SK-N-SH (cell line): ENCODE results near the gene TTLL6. TPM values are rescaled to one million over a fixed set of nuclear protein-coding genes. Genes with fewer than 3 reads are reported as not detected.

Experiments used
- CTCF ChIA-PET: fragments of 300-600, 350-600 bp; formaldehyde crosslinking; extraction: SDS; loops from one replicate; lab custom pipeline; 2021; lab: Yijun Ruan, JAX
- POLR2A ChIA-PET: fragments of 350-600 bp; sonication (Branson Sonifier 250); formaldehyde crosslinking; extraction: SDS; loops from one replicate; lab custom pipeline; 2020; ENCODE audit warnings: antibody characterized with exemption, inconsistent platforms; lab: Yijun Ruan, JAX
- DNase-seq: peaks from one replicate; pipeline ENCODE4 v3.0.0; 2012
- H2AFZ ChIP-seq: fragments of 200-600 bp; sonication (generic); 2 replicates; pipeline ENCODE4 v1.8.1; 2016; ENCODE audit warnings: antibody characterized with exemption, mild to moderate bottlenecking, low read depth
- H3F3A ChIP-seq: fragments of 200-600 bp; sonication (generic); replicated peaks from 2 replicates; pipeline ENCODE3; 2016; ENCODE audit warnings: antibody characterized with exemption, mild to moderate bottlenecking; ENCODE audit not compliant: insufficient read depth
- H3K27ac ChIP-seq, 2 experiments: fragments of 200-500 bp in 1 of 2; fragments of 200-600 bp in 1 of 2; sonication (Bioruptor generic) in 1 of 2; sonication (generic), shearing (Covaris generic) in 1 of 2; 2 replicates each; pipeline versions ENCODE4 v1.5.1 to v1.6.1; 2014 to 2016; ENCODE audit warnings: low read depth in 2 of 2, inconsistent platforms in 1 of 2, low read length in 1 of 2, mild to moderate bottlenecking in 1 of 2, mixed read lengths in 1 of 2
- H3K27me3 ChIP-seq: fragments of 200-600 bp; sonication (generic), shearing (Covaris generic); 2 replicates; pipeline ENCODE4 v1.6.1; 2016; ENCODE audit warnings: mixed run types; ENCODE audit not compliant: insufficient read depth
- H3K36me3 ChIP-seq, 2 experiments: fragments of 200-500 bp in 1 of 2; fragments of 200-600 bp in 1 of 2; sonication (Bioruptor generic) in 1 of 2; sonication (generic) in 1 of 2; replicated peaks in 1 of 2; 2 replicates each; pipeline versions ENCODE3 to v1.5.1; 2014 to 2016; ENCODE audit warnings: low read length in 1 of 2, mild to moderate bottlenecking in 1 of 2; ENCODE audit not compliant: insufficient read depth in 2 of 2, control insufficient read depth in 1 of 2
- H3K4me1 ChIP-seq, 2 experiments: fragments of 200-500 bp in 1 of 2; fragments of 200-600 bp in 1 of 2; sonication (Bioruptor generic) in 1 of 2; sonication (generic), shearing (Covaris generic) in 1 of 2; 2 replicates each; pipeline versions ENCODE4 v1.5.1 to v1.6.1; 2014 to 2016; ENCODE audit warnings: low read depth in 1 of 2, low read length in 1 of 2, mixed run types in 1 of 2; ENCODE audit not compliant: insufficient read depth in 2 of 2, control insufficient read depth in 1 of 2
- H3K4me2 ChIP-seq: fragments of 200-600 bp; sonication (generic), shearing (Covaris generic); 2 replicates; pipeline ENCODE4 v1.6.1; 2017; ENCODE audit warnings: mixed run types
- H3K4me3 ChIP-seq, 2 experiments: fragments of 200-500 bp in 1 of 2; fragments of 200-600 bp in 1 of 2; sonication (Bioruptor generic) in 1 of 2; sonication (generic), shearing (Covaris generic) in 1 of 2; 2 replicates each; pipeline versions ENCODE4 v1.5.1 to v1.8.1; 2014 to 2016; ENCODE audit warnings: low read depth in 2 of 2, inconsistent platforms in 1 of 2, low read length in 1 of 2, mild to moderate bottlenecking in 1 of 2, mixed read lengths in 1 of 2, moderate library complexity in 1 of 2
- H3K79me2 ChIP-seq: fragments of 200-600 bp; sonication (generic); 2 replicates; pipeline ENCODE4 v1.8.1; 2017; ENCODE audit warnings: mild to moderate bottlenecking; ENCODE audit not compliant: insufficient read depth
- H3K9ac ChIP-seq: fragments of 200-600 bp; sonication (generic); 2 replicates; pipeline ENCODE4 v1.6.1; 2017; ENCODE audit warnings: mixed run types
- H3K9me2 ChIP-seq: fragments of 200-600 bp; sonication (generic); 2 replicates; pipeline ENCODE4 v1.6.1; 2017; ENCODE audit warnings: mixed run types
- H3K9me3 ChIP-seq: fragments of 200-600 bp; sonication (generic); 2 replicates; pipeline ENCODE4 v1.6.1; 2017; ENCODE audit warnings: mixed run types, mild to moderate bottlenecking, moderate library complexity
- H4K20me1 ChIP-seq: fragments of 200-600 bp; sonication (generic); 2 replicates; pipeline ENCODE4 v1.6.1; 2017; ENCODE audit warnings: mild to moderate bottlenecking, mixed run types; ENCODE audit not compliant: insufficient read depth
- CHD2 ChIP-seq: fragments of 150-350 bp; IDR thresholded peaks from 2 replicates; pipeline ENCODE4 v1.6.1; 2018; ENCODE audit warnings: low read length; ENCODE audit not compliant: partially characterized antibody
- ELF1 ChIP-seq: IDR thresholded peaks from 2 replicates; pipeline ENCODE4 v1.4.0; 2012
- EP300 ChIP-seq, 2 experiments: IDR thresholded peaks; 2 replicates each; pipeline versions ENCODE4 v1.4.0 to v1.6.1; 2012; ENCODE audit warnings: borderline replicate concordance in 1 of 2, low read depth in 1 of 2, low read length in 1 of 2
- FOSL2 ChIP-seq: IDR thresholded peaks from 2 replicates; pipeline ENCODE4 v1.4.0; 2012; ENCODE audit warnings: low read depth, mild to moderate bottlenecking, moderate library complexity, borderline replicate concordance
- FOXJ3 ChIP-seq: sonication (generic); formaldehyde crosslinking; IDR thresholded peaks from 2 replicates; pipeline ENCODE4 v1.5.1; 2020; ENCODE audit warnings: mild to moderate bottlenecking, missing genetic modification reagents
- FOXM1 ChIP-seq: IDR thresholded peaks from 2 replicates; pipeline ENCODE4 v1.4.0; 2012; ENCODE audit warnings: low read depth, mild to moderate bottlenecking
- GATA2 ChIP-seq: sonication (generic); formaldehyde crosslinking; IDR thresholded peaks from 2 replicates; pipeline ENCODE4 v1.5.0; 2020; ENCODE audit warnings: mild to moderate bottlenecking, missing genetic modification reagents
- JUND ChIP-seq: IDR thresholded peaks from 2 replicates; pipeline ENCODE4 v1.4.0; 2012
- MXI1 ChIP-seq: IDR thresholded peaks from 2 replicates; pipeline ENCODE4 v1.6.1; 2012; ENCODE audit warnings: mild to moderate bottlenecking, low read depth, low read length, improper control_type of control experiment
- NRF1 ChIP-seq: IDR thresholded peaks from 2 replicates; pipeline ENCODE4 v1.6.1; 2012; ENCODE audit warnings: low read depth, mild to moderate bottlenecking, low read length
- PBX3 ChIP-seq: IDR thresholded peaks from 2 replicates; pipeline ENCODE4; 2012
- POLR2AphosphoS5 ChIP-seq: IDR thresholded peaks from 2 replicates; pipeline ENCODE4 v1.6.1; 2012; ENCODE audit warnings: low read depth, low read length
- REST ChIP-seq: IDR thresholded peaks from 2 replicates; pipeline ENCODE4 v1.6.1; 2012; ENCODE audit warnings: mild to moderate bottlenecking, low read depth, low read length, moderate library complexity
- RXRA ChIP-seq: IDR thresholded peaks from 2 replicates; pipeline ENCODE4 v1.4.0; 2012; ENCODE audit warnings: low read depth, mild to moderate bottlenecking, borderline replicate concordance
- TCF12 ChIP-seq: IDR thresholded peaks from 2 replicates; pipeline ENCODE4 v1.4.0; 2012
- TEAD4 ChIP-seq: IDR thresholded peaks from 2 replicates; pipeline ENCODE4 v1.4.0; 2012; ENCODE audit warnings: mild to moderate bottlenecking, borderline replicate concordance; ENCODE audit not compliant: insufficient read depth
- USF2 ChIP-seq: fragments of 150-350 bp; IDR thresholded peaks from 2 replicates; pipeline ENCODE4 v1.6.1; 2017; ENCODE audit warnings: antibody characterized with exemption, low read length, low read depth, borderline replicate concordance
- YY1 ChIP-seq: IDR thresholded peaks from 2 replicates; pipeline ENCODE4 v1.4.0; 2012; ENCODE audit warnings: low read depth, mild to moderate bottlenecking
- ZBTB33 ChIP-seq: IDR thresholded peaks from 2 replicates; pipeline ENCODE4 v1.4.0; 2012; ENCODE audit warnings: low read depth, borderline replicate concordance
- WGBS: methylation state at CpG from one replicate; pipeline ENCODE4 v1.1.6; 2017; ENCODE audit warnings: low lambda C conversion rate; 5-methylcytosine and 5-hydroxymethylcytosine counted together
- polyA plus RNA-seq, 3 experiments: library from polyadenylated mRNA; depleted of rRNA; stranded (reverse); fragments of >200 nt; gene quantifications; 2 replicates each; pipeline ENCODE4 v1.2.3, GENCODE V29; 2012
- TF ChIP-seq, protein P1 (sequence below): IDR thresholded peaks from 2 replicates; pipeline ENCODE4 v1.4.0; 2012; ENCODE audit warnings: low read depth, borderline replicate concordance

Gene TTLL6
- polyA plus RNA-seq, 1 of the 3 experiments (the other 2 are of a cell fraction) = 3.1 TPM

DNA sequence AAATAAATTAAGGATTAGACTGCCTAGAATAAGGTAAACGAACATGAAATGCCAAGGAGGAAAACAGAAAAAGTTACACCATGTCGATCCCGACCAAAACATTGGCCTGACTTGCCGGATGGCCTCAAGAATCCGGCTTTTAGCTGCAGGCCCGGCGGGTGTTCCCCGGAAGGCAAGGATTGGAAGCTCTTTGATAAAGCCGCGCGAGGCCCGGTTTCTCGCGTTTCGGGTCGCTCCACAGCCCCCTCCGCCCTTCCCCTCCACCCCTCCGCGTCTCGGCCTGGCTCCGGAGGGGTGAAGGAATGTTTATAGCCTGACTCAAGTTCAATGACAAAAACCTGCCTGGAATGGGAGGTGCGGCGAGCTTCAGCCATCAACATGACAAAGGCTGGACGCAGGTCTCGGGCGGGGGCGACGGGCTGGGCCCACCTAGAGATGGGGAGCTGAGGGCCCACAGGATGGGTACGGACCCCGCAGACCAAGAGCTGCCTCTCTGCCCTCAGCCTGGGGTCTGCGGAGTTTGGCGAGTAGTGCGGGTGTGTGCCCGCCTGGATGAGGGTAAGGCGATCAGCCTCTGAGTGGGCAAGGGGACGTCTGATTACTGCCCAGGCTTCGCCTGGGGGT, 97.3 kb downstream of the TTLL6 start:
- Histone ChIP-seq H3K9me2 (no peaks in the 10 kb centered on the region), H3K4me1 (no peaks in the 10 kb centered on the region), H3K36me3 (no peaks in the 10 kb centered on the region), H3K4me3 (no peak overlapping the region), H3K27ac (no peak overlapping the region), H4K20me1 (peaks cover 5% of the 10 kb centered on the region; the same call in 1 of the 2 replicates), H3K79me2 (no peaks in the 10 kb centered on the region), H2AFZ (no peak overlapping the region), H3K27me3 (peaks cover 94% of the 10 kb centered on the region), H3F3A (peaks cover 3% of the 10 kb centered on the region), H3K4me2 (no peak overlapping the region), H3K9ac (no peak overlapping the region), H3K9me3 (no peaks in the 10 kb centered on the region)
- TF ChIP-seq RXRA (no peak), REST (no peak), YY1 (no peak), USF2 (no peak), POLR2AphosphoS5 (no peak), PBX3 (no peak), TEAD4 (no peak), EP300 (IDR thresholded peaks at IDR 0.05; ENCODE audit: borderline replicate concordance in 1 of 2, low read depth in 1 of 2, low read length in 1 of 2) (no peak), TCF12 (no peak), FOXM1 (no peak), MXI1 (no peak), GATA2 (CRISPR knock-in tag) (no peak), CHD2 (no peak), FOXJ3 (no peak), ELF1 (no peak), NRF1 (no peak), JUND (no peak), ZBTB33 (no peak), FOSL2 (no peak)
- TF ChIP-seq, protein P1, sequence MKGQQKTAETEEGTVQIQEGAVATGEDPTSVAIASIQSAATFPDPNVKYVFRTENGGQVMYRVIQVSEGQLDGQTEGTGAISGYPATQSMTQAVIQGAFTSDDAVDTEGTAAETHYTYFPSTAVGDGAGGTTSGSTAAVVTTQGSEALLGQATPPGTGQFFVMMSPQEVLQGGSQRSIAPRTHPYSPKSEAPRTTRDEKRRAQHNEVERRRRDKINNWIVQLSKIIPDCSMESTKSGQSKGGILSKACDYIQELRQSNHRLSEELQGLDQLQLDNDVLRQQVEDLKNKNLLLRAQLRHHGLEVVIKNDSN = no peak
- ChIA-PET POLR2A (no interaction called here), CTCF (interaction anchor here (0.8 to 13.9 kb wide), 7 partner anchors 48 to 313 kb away, joined by 3 to 328 read pairs (median 4); no protein-coding TSS in a partner anchor)
- peak; percentile 47 for DNase-seq
- 32% methylated on average over 35 of the region's 37 CpGs for WGBS
